GM18505 (cell line): ENCODE results near the gene PBX2.
"Not testable (repeated sequence)": the region's sequence is repeated elsewhere in the genome, so short reads cannot be mapped to it uniquely, and the experiment has no call there.

Experiments
- ATAC-seq: cut with Tn5 transposase; IDR thresholded peaks from one replicate; pipeline ENCODE4 v1.9.1; 2021; ENCODE audit not compliant: unreplicated experiment
- POLR2A ChIP-seq: IDR thresholded peaks from 4 replicates; pipeline ENCODE4 v1.6.1; 2011; ENCODE audit warnings: borderline replicate concordance; ENCODE audit not compliant: insufficient read depth, insufficient read length; ENCODE audit errors: extremely low read depth

PBX2 gene

DNA sequence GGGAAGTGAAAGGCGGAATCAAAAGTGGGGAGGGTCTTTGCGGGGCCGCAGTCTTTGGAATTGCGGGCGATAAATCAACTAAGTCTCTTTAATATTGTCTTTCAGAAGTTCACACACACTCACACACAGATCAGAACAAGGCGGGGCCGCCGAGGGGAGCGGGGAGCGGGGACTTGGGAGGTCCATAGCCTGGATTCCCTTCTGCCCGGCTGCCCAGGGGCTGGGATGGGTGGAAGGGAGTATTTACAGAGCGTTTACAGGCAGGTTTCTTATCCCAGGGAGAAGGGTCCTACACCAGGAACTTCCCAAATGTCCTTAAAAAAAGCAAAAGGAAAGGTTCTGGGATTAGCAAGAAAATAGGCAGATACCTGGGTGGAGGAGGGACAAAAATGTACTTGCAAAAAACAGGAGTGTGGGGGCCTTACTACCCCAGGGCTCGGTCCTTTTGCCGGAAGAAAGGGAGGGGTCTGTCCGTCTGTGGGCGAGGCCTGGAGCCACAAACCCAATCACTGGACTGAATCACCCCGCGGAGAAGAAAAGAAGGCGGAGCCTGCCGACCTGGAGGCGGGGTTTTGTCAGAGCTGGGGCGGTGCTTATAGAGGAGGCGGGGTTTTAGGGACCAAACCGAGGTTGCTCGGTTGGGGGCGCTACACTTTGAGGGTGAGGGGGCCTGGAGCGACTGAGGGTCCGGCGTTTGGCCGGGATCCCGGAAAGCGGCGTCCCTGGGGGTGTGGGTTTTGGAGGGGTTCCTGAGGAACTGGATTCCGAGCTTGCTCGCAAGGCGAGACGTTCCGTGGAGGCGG lies 41.5 kb downstream of the PBX2 start:
- no peak for TF ChIP-seq POLR2A
- no peak for ATAC-seq

DNA sequence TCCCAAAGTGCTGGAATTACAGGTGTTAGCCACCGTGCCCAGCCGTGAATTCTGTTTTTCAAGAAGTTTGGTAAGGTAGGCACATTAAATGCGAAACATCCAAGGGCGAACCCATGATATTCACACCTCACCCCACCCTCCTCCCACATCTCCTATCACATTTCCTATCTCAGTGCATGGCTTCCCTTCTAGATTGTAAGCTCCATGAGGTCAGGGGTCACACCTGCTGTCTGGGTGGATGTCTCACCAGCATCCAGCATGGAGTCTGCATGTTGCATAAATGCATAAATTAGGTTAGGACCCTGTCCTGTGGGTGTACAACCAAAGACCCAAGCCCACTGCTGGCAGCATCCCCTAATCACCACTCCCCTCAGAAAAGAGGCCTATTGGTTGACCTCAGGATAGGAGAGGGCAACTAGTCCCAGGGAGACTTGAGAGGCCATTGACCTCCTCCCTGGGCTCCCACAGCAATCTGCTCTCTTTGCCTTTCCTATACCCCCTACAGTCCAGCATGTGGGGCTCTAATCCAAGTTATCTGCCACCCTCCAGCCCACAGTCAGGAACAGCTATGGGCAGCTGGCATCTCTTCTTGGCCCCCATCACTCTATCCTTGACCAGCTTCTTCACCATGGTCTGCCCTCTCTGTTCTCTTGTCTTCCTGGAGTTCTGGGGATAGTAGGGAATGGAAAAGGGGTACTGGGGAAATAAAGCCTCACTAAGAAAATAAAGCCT lies 42.4 kb downstream of the PBX2 start:
- ATAC-seq, result no peak
- no peak for TF ChIP-seq POLR2A

DNA sequence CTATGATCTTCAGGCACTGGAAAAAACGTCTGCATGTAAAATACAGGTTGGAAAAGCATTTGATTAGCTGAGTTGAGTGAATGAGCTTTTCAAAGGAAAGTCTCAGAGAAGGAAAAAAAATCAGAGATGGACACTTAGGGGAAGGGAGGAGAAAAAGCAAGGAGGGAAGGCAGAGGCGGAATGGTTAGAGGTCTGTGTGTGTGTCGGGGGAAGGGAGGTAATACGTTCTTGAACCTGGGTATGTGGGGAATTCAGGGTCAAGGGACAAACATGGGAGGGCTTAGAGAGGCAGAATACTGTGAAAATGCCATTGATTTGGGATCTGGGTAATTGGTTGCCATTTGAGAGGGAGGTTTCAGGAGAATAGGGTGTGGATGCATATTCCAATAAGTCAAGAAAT lies 43.3 kb downstream of the PBX2 start:
- no peak for TF ChIP-seq POLR2A
- no peak for ATAC-seq

DNA sequence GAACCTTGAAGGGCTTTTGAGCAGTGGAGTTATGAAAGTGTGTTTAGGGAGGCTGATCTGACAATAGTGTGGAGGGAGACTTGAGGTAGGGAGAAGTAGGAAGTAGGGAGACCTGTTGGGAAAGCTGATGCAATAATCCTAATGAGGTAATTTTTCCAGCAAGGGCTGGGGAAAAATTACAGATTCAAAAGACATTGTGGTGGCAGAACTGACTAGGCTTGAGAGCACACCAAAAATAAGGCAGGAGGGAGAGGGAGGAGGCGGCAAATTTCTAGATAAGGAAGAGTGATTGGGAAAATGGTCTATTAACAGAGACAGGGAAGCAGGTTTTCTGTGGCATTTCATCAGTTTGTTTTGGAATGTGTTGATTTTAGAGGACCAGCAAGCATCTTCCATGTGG lies 43.7 kb downstream of the PBX2 start:
- TF ChIP-seq POLR2A, result no peak
- no peak for ATAC-seq

DNA sequence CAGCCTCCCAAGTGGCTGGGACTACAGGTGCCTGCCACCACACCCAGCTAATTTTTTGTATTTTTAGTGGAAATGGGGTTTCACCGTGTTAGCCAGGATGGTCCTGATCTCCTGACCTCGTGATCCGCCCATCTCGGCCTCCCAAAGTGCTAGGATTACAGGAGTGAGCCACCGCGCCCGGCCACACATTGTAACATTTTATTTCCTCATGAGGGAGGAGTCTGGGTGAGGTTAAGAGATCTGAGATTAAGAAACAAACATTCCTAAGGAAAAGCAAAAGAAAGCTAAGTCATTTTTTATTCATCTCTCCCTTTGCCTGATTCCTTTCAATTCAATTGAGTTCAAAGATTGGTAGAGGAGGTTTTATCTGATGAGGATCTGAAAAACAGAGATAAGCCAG lies 45.8 kb downstream of the PBX2 start:
- ATAC-seq, result not testable (repeated sequence)

DNA sequence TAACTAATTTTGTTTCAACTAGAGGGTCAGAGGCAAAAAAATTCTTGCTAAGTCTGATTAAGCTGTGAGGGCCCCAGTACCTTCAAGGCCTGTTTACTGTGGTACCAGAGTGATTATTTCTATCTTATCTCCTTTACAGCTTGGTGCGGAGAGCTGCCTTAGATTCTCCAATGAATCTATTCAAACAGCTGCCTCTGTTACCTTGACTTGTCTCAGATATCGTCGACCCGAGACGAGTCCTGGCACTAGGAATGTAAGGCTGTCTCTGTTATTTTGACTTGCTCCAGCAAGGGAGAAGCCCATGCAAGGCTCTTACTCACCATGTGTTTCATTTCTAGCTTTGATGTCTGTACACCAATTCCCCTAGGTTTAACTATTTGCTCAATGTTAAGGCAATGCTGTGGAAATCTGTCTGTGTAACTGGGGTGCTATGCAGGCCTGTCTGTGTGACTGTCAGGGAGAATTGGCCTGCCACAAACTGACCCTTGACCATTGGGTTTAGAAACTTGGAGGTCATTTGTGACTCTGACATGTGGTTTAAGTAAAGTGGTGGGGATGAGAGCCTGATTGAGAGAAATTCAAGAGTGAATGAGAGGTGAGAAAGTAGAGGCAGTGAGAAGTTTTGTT lies 49.5 kb downstream of the PBX2 start:
- no peak for ATAC-seq
- TF ChIP-seq POLR2A, result no peak

DNA sequence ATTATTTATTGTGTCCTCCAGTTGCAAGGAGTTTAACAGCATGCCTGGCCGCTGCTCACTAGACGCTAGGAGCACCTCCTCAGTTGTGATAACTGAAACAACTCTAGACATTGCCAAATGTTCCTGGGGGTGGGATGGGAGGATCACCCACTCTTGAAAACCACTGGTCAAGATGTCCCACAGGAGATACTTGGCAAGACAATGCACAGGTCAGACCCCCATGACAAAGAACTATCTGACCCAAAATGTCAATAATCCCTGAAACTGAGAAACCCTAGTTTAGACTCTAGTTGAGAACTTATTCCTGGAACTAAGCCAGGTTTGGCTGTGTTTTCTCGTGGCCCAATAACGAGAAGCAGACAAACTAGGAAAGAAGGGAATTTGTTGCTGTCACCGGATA lies 50.4 kb downstream of the PBX2 start:
- no peak for ATAC-seq
- no peak for TF ChIP-seq POLR2A

DNA sequence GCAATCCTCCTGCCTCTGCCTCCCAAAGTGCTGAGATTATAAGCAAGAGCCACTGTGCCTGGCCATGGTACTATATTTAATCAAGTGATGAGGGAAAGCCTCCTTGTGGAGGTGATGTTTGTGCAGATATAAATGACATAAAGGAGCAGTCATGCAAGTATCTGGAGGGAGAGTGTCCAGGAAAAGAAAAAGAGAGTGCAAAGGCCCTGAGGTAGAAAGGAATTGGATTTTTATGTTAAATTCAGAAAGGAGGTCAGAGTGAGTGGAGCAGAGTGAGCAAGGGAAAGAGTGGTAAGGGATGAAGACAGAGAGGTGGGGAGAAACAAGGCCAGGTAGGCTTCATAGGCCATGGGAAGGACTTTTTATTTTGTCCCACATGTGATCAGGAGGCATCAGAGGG lies 52.5 kb downstream of the PBX2 start:
- no peak for TF ChIP-seq POLR2A
- no peak for ATAC-seq
